CD8-positive, alpha-beta memory T cell (primary cell): Measurements from ENCODE around the gene ANAPC10. TPM values are rescaled to one million over a fixed set of nuclear protein-coding genes. Genes with fewer than 3 reads are reported as not detected.
A peak's percentile ranks its signal among the peaks of the same experiment; 100 is the strongest.

Experiments used
- CTCF ChIA-PET: fragments of 350-600 bp; sonication (Branson Sonifier 250); formaldehyde crosslinking; loops from one replicate; lab custom pipeline; 2021; ENCODE audit warnings: antibody characterized with exemption; lab: Charles Lee
- POLR2A ChIA-PET: fragments of 350-600 bp; sonication (Branson Sonifier 250); formaldehyde crosslinking; loops from one replicate; lab custom pipeline; 2021; ENCODE audit warnings: antibody characterized with exemption; lab: Charles Lee
- DNase-seq, 5 donors: peaks; one replicate each; pipeline versions ENCODE4 v3.0.0 to v3.0.0-alpha.2; 2020 to 2022; ENCODE audit warnings: mixed read lengths in 1 of 5
- H3K27ac ChIP-seq: one replicate; pipeline ENCODE4 v1.7.0; 2013; ENCODE audit warnings: low read depth, mild to moderate bottlenecking, low read length, moderate library complexity
- H3K27me3 ChIP-seq: 2 replicates; pipeline ENCODE4 v1.7.0; 2013; ENCODE audit warnings: low read length, mild to moderate bottlenecking; ENCODE audit not compliant: insufficient read depth, poor library complexity, severe bottlenecking
- H3K36me3 ChIP-seq: 2 replicates; pipeline ENCODE4 v1.7.0; 2013; ENCODE audit warnings: mild to moderate bottlenecking, low read length, moderate library complexity; ENCODE audit not compliant: insufficient read depth
- H3K4me1 ChIP-seq: 2 replicates; pipeline ENCODE4 v1.7.0; 2013; ENCODE audit warnings: mild to moderate bottlenecking, low read length, moderate library complexity; ENCODE audit not compliant: insufficient read depth
- H3K4me3 ChIP-seq: 2 replicates; pipeline ENCODE4 v1.7.0; 2013; ENCODE audit warnings: mild to moderate bottlenecking, low read length
- H3K9me3 ChIP-seq: 2 replicates; pipeline ENCODE4 v1.7.0; 2013; ENCODE audit warnings: mild to moderate bottlenecking, low read length
- H3K27ac Mint-ChIP-seq, 8 donors: one replicate each; pipeline ENCODE4 v1.8.0; 2020 to 2021; ENCODE audit warnings: mixed read lengths in 8 of 8, mild to moderate bottlenecking in 6 of 8, inconsistent platforms in 3 of 8, moderate library complexity in 3 of 8
- H3K27me3 Mint-ChIP-seq, 2 donors: one replicate each; pipeline ENCODE4 v1.8.0; 2020 to 2021; ENCODE audit warnings: mixed read lengths in 2 of 2, mild to moderate bottlenecking in 1 of 2, moderate library complexity in 1 of 2
- H3K36me3 Mint-ChIP-seq, 3 donors: one replicate each; pipeline ENCODE4 v1.8.0; 2020 to 2021; ENCODE audit warnings: mixed read lengths in 3 of 3, inconsistent platforms in 1 of 3, mild to moderate bottlenecking in 1 of 3
- H3K4me1 Mint-ChIP-seq, 3 donors: one replicate each; pipeline ENCODE4 v1.8.0; 2020 to 2021; ENCODE audit warnings: mixed read lengths in 3 of 3, inconsistent platforms in 1 of 3, mild to moderate bottlenecking in 1 of 3
- H3K4me3 Mint-ChIP-seq, 7 donors: one replicate each; pipeline ENCODE4 v1.8.0; 2020 to 2021; ENCODE audit warnings: mixed read lengths in 7 of 7, mild to moderate bottlenecking in 6 of 7, moderate library complexity in 4 of 7, inconsistent platforms in 2 of 7
- H3K9me3 Mint-ChIP-seq, 5 donors: one replicate each; pipeline ENCODE4 v1.8.0; 2020 to 2022; ENCODE audit warnings: mixed read lengths in 5 of 5, mild to moderate bottlenecking in 3 of 5, moderate library complexity in 2 of 5, inconsistent platforms in 1 of 5
- polyA plus RNA-seq: library from polyadenylated mRNA; unstranded; fragments of 300-500 nt; fragmentation: Illumina TruSeq; gene quantifications from one replicate; pipeline ENCODE4 v1.2.3, GENCODE V29; 2021
- total RNA-seq, 2 experiments: library from RNA; stranded (reverse); gene quantifications; one replicate each; pipeline ENCODE4 v1.2.3, GENCODE V29; 2021

ANAPC10 gene
- total and polyA plus RNA-seq, 3 experiments from 2014 or later: 26.0 to 39.0 (median 26.8) TPM

DNA sequence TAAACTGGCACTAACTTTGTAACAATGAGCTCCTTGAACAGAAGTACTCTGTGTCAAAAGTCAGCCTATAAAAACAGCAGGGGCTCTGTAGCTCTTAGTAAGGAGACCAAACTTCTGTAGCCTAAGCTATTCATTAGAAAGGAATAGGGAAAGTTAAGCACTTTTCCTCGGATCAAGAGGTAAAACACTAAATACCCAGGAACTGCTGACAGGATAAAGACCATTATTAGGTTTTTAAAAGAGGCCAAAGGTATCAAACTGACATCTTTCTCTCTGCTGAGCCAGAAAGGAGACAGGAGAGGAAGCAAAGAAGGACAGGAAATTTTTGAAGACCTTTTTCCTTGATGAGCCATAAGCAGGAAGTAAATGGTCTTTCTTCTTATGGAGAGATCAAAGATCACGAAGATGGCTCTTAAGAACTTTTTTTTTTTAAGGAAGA lies 31.9 kb downstream of the ANAPC10 start:
- Mint-ChIP-seq H3K9me3 (no peaks in the 10 kb centered on the region), H3K4me3 (no peak overlapping the region), H3K36me3 (peaks cover 0 to 32% (median 7%) of the 10 kb centered on the region in 3 donors), H3K27me3 (no peaks in the 10 kb centered on the region), H3K4me1 (peaks cover 13 to 37% (median 34%) of the 10 kb centered on the region in 3 donors), H3K27ac (peak overlapping the region in 3 of 8 donors; percentile 19 to 67 (median 20))
- Histone ChIP-seq H3K9me3 (no peaks in the 10 kb centered on the region), H3K4me1 (peaks cover 12% of the 10 kb centered on the region), H3K27ac (no peak overlapping the region), H3K4me3 (no peak overlapping the region), H3K36me3 (no peaks in the 10 kb centered on the region), H3K27me3 (no peaks in the 10 kb centered on the region)
- DNase-seq: no peak
- ChIA-PET POLR2A (no interaction called here), CTCF (no interaction called here)

DNA sequence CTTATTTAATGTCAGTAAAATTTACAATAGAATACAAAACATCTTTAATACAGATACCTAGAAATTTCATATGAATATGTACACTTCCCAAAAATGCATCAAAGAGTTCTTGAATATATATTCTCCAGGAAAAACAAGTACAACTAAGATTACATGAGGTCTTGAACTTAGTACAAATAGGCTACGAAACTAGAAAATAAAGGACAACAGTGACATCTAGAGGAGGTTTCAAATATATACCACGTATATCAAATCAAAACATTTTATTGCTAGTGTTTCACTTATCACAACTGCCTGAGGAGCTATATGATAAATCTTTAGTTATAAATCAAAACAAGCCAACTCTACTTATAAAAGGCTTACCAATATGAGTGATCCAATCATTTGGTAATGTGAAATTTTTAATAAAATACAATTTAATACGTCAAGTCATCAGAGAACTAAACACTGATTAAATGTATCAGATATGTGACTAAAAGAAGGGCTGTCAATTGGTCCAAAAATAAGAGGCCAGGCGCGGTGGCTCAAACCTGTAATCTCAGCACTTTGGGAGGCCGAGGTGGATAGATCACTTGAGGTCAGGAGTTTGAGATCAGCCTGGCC lies 36.6 kb downstream of the ANAPC10 start:
- no peaks in the 10 kb centered on the region for H3K27me3 Mint-ChIP-seq
- Histone ChIP-seq H3K27me3 (no peaks in the 10 kb centered on the region), H3K4me3 (no peak overlapping the region), H3K27ac (no peak overlapping the region), H3K4me1 (peaks cover 6% of the 10 kb centered on the region), H3K36me3 (no peaks in the 10 kb centered on the region), H3K9me3 (no peaks in the 10 kb centered on the region)
- H3K9me3 Mint-ChIP-seq: no peaks in the 10 kb centered on the region
- peaks cover 18 to 37% (median 36%) of the 10 kb centered on the region in 3 donors for H3K4me1 Mint-ChIP-seq
- peaks cover 0 to 13% (median 4%) of the 10 kb centered on the region in 3 donors for H3K36me3 Mint-ChIP-seq
- ChIA-PET CTCF (interaction anchor here (0.7 to 1.4 kb wide), 2 partner anchors 42 to 887 kb away, joined by 4 read pairs; no protein-coding TSS in a partner anchor), POLR2A (no interaction called here)
- peak overlapping the region in 3 of 8 donors; percentile 7 to 69 (median 36) for H3K27ac Mint-ChIP-seq
- H3K4me3 Mint-ChIP-seq: no peak overlapping the region
- DNase-seq: peak in 2 of 5 donors; percentile 16 to 26

DNA sequence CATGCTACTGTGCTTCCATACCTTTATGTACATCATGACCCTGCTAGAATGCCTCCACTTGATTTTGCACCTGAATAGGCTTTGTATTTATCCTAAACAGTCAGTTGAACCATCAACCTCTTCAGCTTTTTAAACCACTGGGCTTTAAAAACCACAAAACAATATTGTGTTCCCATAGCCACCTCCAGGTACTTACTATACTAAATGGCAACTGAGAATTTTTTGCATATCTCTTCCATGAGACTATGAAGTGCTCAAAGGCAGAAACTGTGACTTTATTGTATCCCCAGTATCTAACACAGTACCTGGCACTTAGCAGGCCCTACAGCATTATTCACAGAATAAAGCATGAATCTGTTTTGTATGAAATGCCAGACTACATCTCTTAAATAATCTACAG lies 39.7 kb downstream of the ANAPC10 start:
- DNase-seq: no peak
- Histone ChIP-seq H3K4me3 (no peak overlapping the region), H3K9me3 (no peaks in the 10 kb centered on the region), H3K27me3 (no peaks in the 10 kb centered on the region), H3K4me1 (no peaks in the 10 kb centered on the region), H3K27ac (no peak overlapping the region), H3K36me3 (no peaks in the 10 kb centered on the region)
- H3K4me3 Mint-ChIP-seq: no peak overlapping the region
- ChIA-PET CTCF (no interaction called here), POLR2A (no interaction called here)
- no peaks in the 10 kb centered on the region for H3K27me3 Mint-ChIP-seq
- no peaks in the 10 kb centered on the region for H3K9me3 Mint-ChIP-seq
- peaks cover 25 to 37% (median 32%) of the 10 kb centered on the region in 3 donors for H3K4me1 Mint-ChIP-seq
- H3K27ac Mint-ChIP-seq: peak overlapping the region in 1 of 8 donors; percentile 45
- peaks cover 6 to 14% (median 10%) of the 10 kb centered on the region in 3 donors for H3K36me3 Mint-ChIP-seq

DNA sequence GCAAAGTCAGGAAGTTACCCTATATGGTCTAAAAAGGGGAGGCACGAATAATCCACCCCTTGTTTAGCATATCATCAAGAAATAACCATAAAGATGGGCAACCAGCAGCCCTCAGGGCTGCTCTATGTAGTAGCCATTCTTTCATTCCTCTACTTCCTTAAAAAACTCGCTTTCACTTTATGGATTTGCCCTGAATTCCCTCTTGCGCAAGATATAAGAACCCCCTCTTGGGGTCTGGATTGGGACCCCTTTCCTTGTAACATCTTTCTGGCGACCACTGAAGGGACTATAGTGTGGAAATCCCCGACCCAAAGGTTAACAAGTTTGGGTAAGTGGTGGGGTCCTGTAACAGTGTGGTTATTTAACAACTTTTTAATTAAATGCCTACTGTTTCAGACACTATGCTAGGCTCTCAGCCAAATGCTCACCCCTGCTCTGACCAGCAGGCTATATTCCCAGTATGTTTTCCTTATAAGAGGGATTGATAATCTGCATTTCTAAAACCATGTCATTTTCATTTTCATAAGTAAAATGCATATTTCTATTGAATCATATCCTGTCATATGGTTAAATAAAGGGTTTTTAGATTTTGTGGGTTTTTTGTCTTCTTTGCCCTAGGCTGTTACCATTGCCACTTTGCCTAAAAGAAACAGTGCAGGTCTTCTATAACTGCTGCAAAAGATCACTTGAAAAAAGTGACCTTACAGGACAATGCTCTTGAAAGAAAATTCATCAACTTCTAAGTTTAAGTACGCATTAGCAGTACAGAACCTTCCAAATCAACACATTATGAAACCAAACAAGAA lies 41.5 kb downstream of the ANAPC10 start:
- DNase-seq: no peak
- H3K4me1 Mint-ChIP-seq: peaks cover 25 to 37% (median 32%) of the 10 kb centered on the region in 3 donors
- H3K36me3 Mint-ChIP-seq: peaks cover 6 to 10% (median 9%) of the 10 kb centered on the region in 3 donors
- no peaks in the 10 kb centered on the region for H3K9me3 Mint-ChIP-seq
- H3K36me3 ChIP-seq: no peaks in the 10 kb centered on the region
- no peaks in the 10 kb centered on the region for H3K27me3 Mint-ChIP-seq
- H3K27me3 ChIP-seq: no peaks in the 10 kb centered on the region
- no peak overlapping the region for H3K4me3 ChIP-seq
- ChIA-PET POLR2A (no interaction called here), CTCF (no interaction called here)
- H3K9me3 ChIP-seq: no peaks in the 10 kb centered on the region
- no peak overlapping the region for H3K4me3 Mint-ChIP-seq
- H3K27ac Mint-ChIP-seq: peak overlapping the region in 4 of 8 donors; percentile 23 to 86 (median 52)
- no peak overlapping the region for H3K27ac ChIP-seq
- H3K4me1 ChIP-seq: no peaks in the 10 kb centered on the region

DNA sequence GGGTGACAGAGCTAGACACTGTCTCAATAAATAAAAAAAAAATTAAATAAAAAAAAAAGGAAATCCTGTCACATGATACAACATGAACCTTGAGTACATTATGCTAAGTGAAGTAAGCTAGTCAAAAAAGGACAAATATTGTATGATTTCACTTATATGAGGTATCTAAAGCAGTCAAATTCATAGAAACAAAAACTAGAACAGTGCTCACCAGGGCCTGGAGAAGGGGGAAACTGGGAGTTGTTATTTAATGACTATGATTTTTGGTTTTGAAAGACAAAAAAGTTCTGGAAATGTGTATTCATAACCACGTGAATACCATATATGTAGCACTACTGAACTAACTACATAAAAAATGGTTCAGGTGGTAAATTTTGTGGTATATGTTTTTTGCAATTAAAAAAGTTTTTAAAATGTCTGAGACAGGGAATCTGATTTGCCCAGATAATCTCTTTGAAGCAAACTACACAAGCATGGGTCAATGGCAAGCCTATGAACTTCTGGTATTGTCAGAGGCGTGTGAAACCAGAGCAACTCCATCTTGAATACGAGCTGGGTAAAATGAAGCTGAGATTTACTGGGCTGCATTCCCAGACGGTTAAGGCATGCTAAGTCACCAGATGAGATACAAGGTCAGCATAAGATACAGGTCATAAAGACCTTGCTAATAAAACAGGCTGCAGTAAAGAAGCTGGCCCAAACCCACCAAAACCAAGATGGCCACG lies 42.3 kb downstream of the ANAPC10 start:
- H3K36me3 Mint-ChIP-seq: peaks cover 6 to 13% (median 8%) of the 10 kb centered on the region in 3 donors
- DNase-seq: no peak
- H3K4me3 ChIP-seq: no peak overlapping the region
- no peaks in the 10 kb centered on the region for H3K27me3 Mint-ChIP-seq
- H3K9me3 Mint-ChIP-seq: no peaks in the 10 kb centered on the region
- no peak overlapping the region for H3K4me3 Mint-ChIP-seq
- H3K27ac ChIP-seq: no peak overlapping the region
- CTCF ChIA-PET: no interaction called here
- H3K36me3 ChIP-seq: no peaks in the 10 kb centered on the region
- POLR2A ChIA-PET: no interaction called here
- no peaks in the 10 kb centered on the region for H3K4me1 ChIP-seq
- peak overlapping the region in 1 of 8 donors; percentile 75 for H3K27ac Mint-ChIP-seq
- H3K9me3 ChIP-seq: no peaks in the 10 kb centered on the region
- no peaks in the 10 kb centered on the region for H3K27me3 ChIP-seq
- H3K4me1 Mint-ChIP-seq: peaks cover 22 to 32% (median 27%) of the 10 kb centered on the region in 3 donors

DNA sequence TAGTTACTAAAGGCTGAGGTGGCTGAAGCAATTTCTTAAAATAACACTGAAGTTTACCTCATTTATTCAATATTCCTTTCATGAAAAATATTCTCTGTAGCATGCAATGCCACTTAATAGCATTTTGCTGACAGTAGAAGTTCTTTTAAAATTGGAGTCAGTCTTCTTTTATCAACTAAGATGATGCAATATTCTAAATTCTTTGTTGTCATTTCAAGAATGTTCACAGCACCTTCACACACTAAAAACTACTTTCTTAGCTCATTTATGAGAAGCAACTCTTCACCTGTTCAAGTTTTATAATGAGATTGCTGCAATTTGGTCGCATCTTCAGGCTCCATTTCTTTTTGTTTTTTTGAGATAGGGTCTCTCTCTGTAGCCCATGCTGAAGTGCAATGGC lies 48.8 kb downstream of the ANAPC10 start:
- peaks cover 8 to 16% (median 9%) of the 10 kb centered on the region in 3 donors for H3K36me3 Mint-ChIP-seq
- Histone ChIP-seq H3K27ac (no peak overlapping the region), H3K9me3 (no peaks in the 10 kb centered on the region), H3K4me1 (no peaks in the 10 kb centered on the region), H3K4me3 (no peak overlapping the region), H3K27me3 (no peaks in the 10 kb centered on the region), H3K36me3 (no peaks in the 10 kb centered on the region)
- POLR2A ChIA-PET: no interaction called here
- H3K9me3 Mint-ChIP-seq: no peaks in the 10 kb centered on the region
- H3K27me3 Mint-ChIP-seq: no peaks in the 10 kb centered on the region
- DNase-seq: no peak
- CTCF ChIA-PET: no interaction called here
- H3K27ac Mint-ChIP-seq: no peak overlapping the region
- peaks cover 13 to 23% (median 14%) of the 10 kb centered on the region in 3 donors for H3K4me1 Mint-ChIP-seq
- H3K4me3 Mint-ChIP-seq: no peak overlapping the region

DNA sequence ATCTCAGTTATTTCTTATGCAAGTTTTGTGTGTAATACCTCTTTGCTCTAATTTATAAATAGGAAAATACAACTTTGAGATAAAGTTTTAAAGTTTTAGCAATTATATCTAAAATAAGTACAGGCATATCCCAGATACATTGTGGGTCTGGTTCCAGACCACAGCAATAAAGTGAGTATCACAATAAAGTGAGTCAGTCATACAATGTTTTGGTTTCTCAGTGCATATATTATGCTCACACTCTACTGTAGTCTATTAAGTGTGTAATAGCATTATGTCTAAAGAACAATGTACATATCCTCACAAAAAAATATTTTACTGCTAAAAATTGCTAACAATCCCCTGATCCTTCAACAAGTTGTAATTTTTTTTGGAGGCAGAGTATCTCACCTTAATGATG lies 49.2 kb downstream of the ANAPC10 start:
- ChIA-PET CTCF (no interaction called here), POLR2A (no interaction called here)
- Histone ChIP-seq H3K9me3 (no peaks in the 10 kb centered on the region), H3K27ac (no peak overlapping the region), H3K4me3 (no peak overlapping the region), H3K4me1 (no peaks in the 10 kb centered on the region), H3K27me3 (no peaks in the 10 kb centered on the region), H3K36me3 (no peaks in the 10 kb centered on the region)
- peaks cover 16 to 26% (median 18%) of the 10 kb centered on the region in 3 donors for H3K4me1 Mint-ChIP-seq
- H3K27ac Mint-ChIP-seq: peak overlapping the region in 1 of 8 donors; percentile 11
- DNase-seq: no peak
- H3K36me3 Mint-ChIP-seq: peaks cover 9 to 16% (median 10%) of the 10 kb centered on the region in 3 donors
- H3K4me3 Mint-ChIP-seq: no peak overlapping the region
- no peaks in the 10 kb centered on the region for H3K27me3 Mint-ChIP-seq
- no peaks in the 10 kb centered on the region for H3K9me3 Mint-ChIP-seq
